Measurements from ENCODE around the gene RNASEH2B.

RNASEH2B gene

GRCh38 chr13:50955798-50956197 is 46.2 kb downstream of the RNASEH2B start:
- Histone ChIP-seq H3K4me3 (ENCODE audit: insufficient read depth in 1 of 2, low read depth in 1 of 2, low read length in 2 of 2) (no peak overlapping the region), H2BK12ac (ENCODE audit: low read length in 2 of 2) (no peak overlapping the region), H3K27me3 (ENCODE audit: control insufficient read depth in 1 of 2, insufficient read depth in 1 of 2, low read length in 2 of 2) (no peaks in the 10 kb centered on the region), H3K9ac (ENCODE audit: low read length) (no peak overlapping the region), H3K4me1 (ENCODE audit: control insufficient read depth, insufficient read depth, low read depth, low read length) (no peaks in the 10 kb centered on the region), H2BK15ac (ENCODE audit: low read depth, poor library complexity, severe bottlenecking) (no peak overlapping the region), H3K14ac (ENCODE audit: low read length in 2 of 2) (no peak overlapping the region), H4K8ac (ENCODE audit: low read length) (no peak overlapping the region), H4K91ac (ENCODE audit: low read length) (no peak overlapping the region), H3K4me2 (ENCODE audit: low read length, poor library complexity, severe bottlenecking) (no peak overlapping the region), H2BK5ac (ENCODE audit: low read depth, low read length, poor library complexity, severe bottlenecking) (no peak overlapping the region), H3K27ac (ENCODE audit: low read length, poor library complexity, severe bottlenecking) (no peak overlapping the region), H3K18ac (ENCODE audit: low read depth in 1 of 2, low read length in 2 of 2) (no peak overlapping the region), H3K23ac (ENCODE audit: low read length in 2 of 2) (no peak overlapping the region), H2AFZ (ENCODE audit: low read depth, low read length) (no peak overlapping the region), H2BK120ac (ENCODE audit: low read depth, low read length) (no peak overlapping the region), H3K4ac (ENCODE audit: low read depth in 1 of 2, low read length in 2 of 2) (no peak overlapping the region), H3K36me3 (ENCODE audit: control insufficient read depth in 1 of 2, insufficient read depth in 2 of 2, low read depth in 1 of 2, low read length in 2 of 2) (peaks cover 0 to 44% of the 10 kb centered on the region in 2 experiments), H3K79me1 (replicated peaks; ENCODE audit: low read length, poor library complexity, severe bottlenecking) (no peaks in the 10 kb centered on the region), H2AK5ac (ENCODE audit: low read length, severe bottlenecking) (no peak overlapping the region), H3K9me3 (ENCODE audit: control insufficient read depth, low read length) (no peaks in the 10 kb centered on the region)
- DNase-seq: no peak
- 100% methylated on average over 1 of the region's 1 CpG for WGBS

DNA sequence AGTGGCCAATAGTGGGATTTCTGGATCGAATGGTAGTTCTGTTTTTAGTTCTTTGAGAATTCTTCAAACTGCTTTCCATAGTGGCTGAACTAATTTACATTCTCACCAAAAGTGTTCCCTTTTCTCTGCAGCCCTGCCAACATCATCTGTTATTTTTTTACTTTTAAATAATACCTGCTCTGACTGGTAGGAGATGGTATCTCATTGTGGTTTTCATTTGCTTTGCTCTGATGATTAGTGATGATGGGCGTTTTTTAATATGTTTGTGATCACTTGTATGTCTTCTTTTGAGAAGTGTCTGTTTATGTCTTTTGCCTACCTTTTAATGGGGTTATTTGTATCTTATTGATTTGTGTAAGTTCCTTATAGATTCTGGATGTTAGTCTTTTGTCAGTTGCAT is 48.0 kb downstream of the RNASEH2B start:
- Histone ChIP-seq H3K4me1 (ENCODE audit: control insufficient read depth, insufficient read depth, low read depth, low read length) (no peaks in the 10 kb centered on the region), H3K4me2 (ENCODE audit: low read length, poor library complexity, severe bottlenecking) (no peak overlapping the region), H3K36me3 (ENCODE audit: control insufficient read depth in 1 of 2, insufficient read depth in 2 of 2, low read depth in 1 of 2, low read length in 2 of 2) (peaks cover 0 to 52% of the 10 kb centered on the region in 2 experiments), H2AK5ac (ENCODE audit: low read length, severe bottlenecking) (no peak overlapping the region), H3K4me3 (ENCODE audit: insufficient read depth in 1 of 2, low read depth in 1 of 2, low read length in 2 of 2) (no peak overlapping the region), H2AFZ (ENCODE audit: low read depth, low read length) (no peak overlapping the region), H3K27ac (ENCODE audit: low read length, poor library complexity, severe bottlenecking) (no peak overlapping the region), H3K9me3 (ENCODE audit: control insufficient read depth, low read length) (no peaks in the 10 kb centered on the region), H3K4ac (ENCODE audit: low read depth in 1 of 2, low read length in 2 of 2) (no peak overlapping the region), H2BK12ac (ENCODE audit: low read length in 2 of 2) (no peak overlapping the region), H3K79me1 (replicated peaks; ENCODE audit: low read length, poor library complexity, severe bottlenecking) (no peaks in the 10 kb centered on the region), H2BK15ac (ENCODE audit: low read depth, poor library complexity, severe bottlenecking) (no peak overlapping the region), H4K8ac (ENCODE audit: low read length) (no peak overlapping the region), H3K27me3 (ENCODE audit: control insufficient read depth in 1 of 2, insufficient read depth in 1 of 2, low read length in 2 of 2) (no peaks in the 10 kb centered on the region), H2BK5ac (ENCODE audit: low read depth, low read length, poor library complexity, severe bottlenecking) (no peak overlapping the region), H3K23ac (ENCODE audit: low read length in 2 of 2) (no peak overlapping the region), H3K18ac (ENCODE audit: low read depth in 1 of 2, low read length in 2 of 2) (no peak overlapping the region), H3K14ac (ENCODE audit: low read length in 2 of 2) (no peak overlapping the region), H4K91ac (ENCODE audit: low read length) (no peak overlapping the region), H2BK120ac (ENCODE audit: low read depth, low read length) (no peak overlapping the region), H3K9ac (ENCODE audit: low read length) (no peak overlapping the region)
- WGBS: 80% methylated on average over 2 of the region's 2 CpGs
- DNase-seq: no peak

DNA sequence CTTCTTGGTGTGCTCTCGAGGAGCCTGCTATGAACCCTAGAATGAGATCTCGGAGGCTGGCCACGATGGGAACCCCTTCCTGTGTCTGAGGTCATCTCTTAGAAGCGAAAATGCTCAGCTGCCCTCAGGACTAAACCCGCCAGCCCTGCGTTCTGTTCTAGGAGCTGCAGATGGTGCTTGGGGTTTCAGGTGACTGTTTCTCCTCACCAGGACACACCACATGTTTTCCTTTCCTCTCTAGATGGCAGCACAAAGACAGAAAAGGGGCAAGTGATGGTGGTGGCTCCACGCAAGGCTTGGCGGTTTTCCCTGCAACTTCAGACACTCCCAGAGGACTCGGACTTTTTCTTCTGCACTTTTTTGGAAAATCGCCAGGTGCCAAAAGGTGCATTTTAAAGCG is 60.1 kb downstream of the RNASEH2B start:
- H3K79me1 ChIP-seq (replicated peaks; ENCODE audit: low read length, poor library complexity, severe bottlenecking): no peaks in the 10 kb centered on the region
- no peak overlapping the region for H4K8ac ChIP-seq (ENCODE audit: low read length)
- H3K4ac ChIP-seq (ENCODE audit: low read depth in 1 of 2, low read length in 2 of 2): no peak overlapping the region
- H2BK5ac ChIP-seq (ENCODE audit: low read depth, low read length, poor library complexity, severe bottlenecking): no peak overlapping the region
- DNase-seq: no peak
- no peak overlapping the region for H2AK5ac ChIP-seq (ENCODE audit: low read length, severe bottlenecking)
- no peak overlapping the region for H2BK120ac ChIP-seq (ENCODE audit: low read depth, low read length)
- no peak overlapping the region for H3K23ac ChIP-seq (ENCODE audit: low read length in 2 of 2)
- H3K4me1 ChIP-seq (ENCODE audit: control insufficient read depth, insufficient read depth, low read depth, low read length): no peaks in the 10 kb centered on the region
- no peak overlapping the region for H3K18ac ChIP-seq (ENCODE audit: low read depth in 1 of 2, low read length in 2 of 2)
- no peaks in the 10 kb centered on the region for H3K27me3 ChIP-seq (ENCODE audit: control insufficient read depth in 1 of 2, insufficient read depth in 1 of 2, low read length in 2 of 2)
- peaks cover 2 to 45% of the 10 kb centered on the region in 2 experiments for H3K36me3 ChIP-seq (ENCODE audit: control insufficient read depth in 1 of 2, insufficient read depth in 2 of 2, low read depth in 1 of 2, low read length in 2 of 2)
- H2BK12ac ChIP-seq (ENCODE audit: low read length in 2 of 2): no peak overlapping the region
- 67% methylated on average over 10 of the region's 11 CpGs for WGBS
- H3K4me2 ChIP-seq (ENCODE audit: low read length, poor library complexity, severe bottlenecking): no peak overlapping the region
- H4K91ac ChIP-seq (ENCODE audit: low read length): peak overlapping the region; percentile 53
- no peaks in the 10 kb centered on the region for H3K9me3 ChIP-seq (ENCODE audit: control insufficient read depth, low read length)
- H2BK15ac ChIP-seq (ENCODE audit: low read depth, poor library complexity, severe bottlenecking): no peak overlapping the region
- H2AFZ ChIP-seq (ENCODE audit: low read depth, low read length): no peak overlapping the region
- H3K27ac ChIP-seq (ENCODE audit: low read length, poor library complexity, severe bottlenecking): no peak overlapping the region
- no peak overlapping the region for H3K14ac ChIP-seq (ENCODE audit: low read length in 2 of 2)
- no peak overlapping the region for H3K4me3 ChIP-seq (ENCODE audit: insufficient read depth in 1 of 2, low read depth in 1 of 2, low read length in 2 of 2)
- no peak overlapping the region for H3K9ac ChIP-seq (ENCODE audit: low read length)

DNA sequence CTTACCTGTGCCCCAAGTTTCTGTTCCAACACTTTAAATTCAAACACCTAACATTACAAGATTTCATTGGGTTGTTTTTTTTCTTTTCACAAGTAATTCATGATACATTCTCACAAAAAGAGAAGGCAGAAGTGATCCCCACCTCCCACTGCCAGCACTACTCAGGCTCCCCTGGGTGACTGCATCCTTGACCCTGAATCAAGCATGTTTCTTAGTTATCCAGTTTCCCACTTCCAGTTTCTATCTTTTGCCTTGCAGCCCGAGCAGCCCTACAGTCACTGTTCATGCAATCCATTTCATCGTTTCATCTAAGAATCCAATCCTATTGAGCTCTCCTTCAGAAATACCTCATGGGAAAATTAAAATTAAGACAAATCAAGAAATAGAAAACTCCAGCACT is 61.4 kb downstream of the RNASEH2B start:
- Histone ChIP-seq H4K8ac (ENCODE audit: low read length) (no peak overlapping the region), H3K4me3 (ENCODE audit: insufficient read depth in 1 of 2, low read depth in 1 of 2, low read length in 2 of 2) (no peak overlapping the region), H2AK5ac (ENCODE audit: low read length, severe bottlenecking) (no peak overlapping the region), H3K4me2 (ENCODE audit: low read length, poor library complexity, severe bottlenecking) (no peak overlapping the region), H3K9me3 (ENCODE audit: control insufficient read depth, low read length) (no peaks in the 10 kb centered on the region), H2BK120ac (ENCODE audit: low read depth, low read length) (no peak overlapping the region), H3K18ac (ENCODE audit: low read depth in 1 of 2, low read length in 2 of 2) (no peak overlapping the region), H3K4ac (ENCODE audit: low read depth in 1 of 2, low read length in 2 of 2) (no peak overlapping the region), H3K36me3 (ENCODE audit: control insufficient read depth in 1 of 2, insufficient read depth in 2 of 2, low read depth in 1 of 2, low read length in 2 of 2) (peaks cover 2 to 45% of the 10 kb centered on the region in 2 experiments), H2BK5ac (ENCODE audit: low read depth, low read length, poor library complexity, severe bottlenecking) (no peak overlapping the region), H3K79me1 (replicated peaks; ENCODE audit: low read length, poor library complexity, severe bottlenecking) (no peaks in the 10 kb centered on the region), H3K23ac (ENCODE audit: low read length in 2 of 2) (no peak overlapping the region), H2AFZ (ENCODE audit: low read depth, low read length) (no peak overlapping the region), H2BK15ac (ENCODE audit: low read depth, poor library complexity, severe bottlenecking) (no peak overlapping the region), H3K14ac (ENCODE audit: low read length in 2 of 2) (no peak overlapping the region), H2BK12ac (ENCODE audit: low read length in 2 of 2) (no peak overlapping the region), H4K91ac (ENCODE audit: low read length) (no peak overlapping the region), H3K9ac (ENCODE audit: low read length) (no peak overlapping the region), H3K27ac (ENCODE audit: low read length, poor library complexity, severe bottlenecking) (no peak overlapping the region), H3K4me1 (ENCODE audit: control insufficient read depth, insufficient read depth, low read depth, low read length) (no peaks in the 10 kb centered on the region), H3K27me3 (ENCODE audit: control insufficient read depth in 1 of 2, insufficient read depth in 1 of 2, low read length in 2 of 2) (no peaks in the 10 kb centered on the region)
- WGBS: 100% methylated on average over 2 of the region's 2 CpGs
- no peak for DNase-seq

Data from mesenchymal stem cell (in vitro differentiated cells and primary cell).